Effector memory CD8-positive, alpha-beta T cell (primary cell): ENCODE measurements around the gene OCSTAMP.

Experiments used
- ATAC-seq: fragments of 150-1000 bp; cut with Tn5 transposase; replicated peaks from 2 replicates; pipeline ENCODE4 v1.10.0; 2021; ENCODE audit warnings: mild to moderate bottlenecking, moderate library complexity
- DNase-seq, 3 experiments: peaks; one replicate each; pipeline ENCODE4 v3.0.0; 2021
- H3K27ac Mint-ChIP-seq, 2 donors: one replicate each; pipeline ENCODE4 v1.8.0; 2022; ENCODE audit warnings: mild to moderate bottlenecking in 2 of 2, mixed read lengths in 2 of 2, moderate library complexity in 2 of 2
- H3K27me3 Mint-ChIP-seq, 2 donors: one replicate each; pipeline ENCODE4 v1.8.0; 2022; ENCODE audit warnings: mixed read lengths in 2 of 2
- H3K36me3 Mint-ChIP-seq: one replicate; pipeline ENCODE4 v1.8.0; 2022; ENCODE audit warnings: mild to moderate bottlenecking, moderate library complexity, mixed read lengths; ENCODE audit not compliant: insufficient read depth
- H3K4me1 Mint-ChIP-seq, 2 donors: one replicate each; pipeline ENCODE4 v1.8.0; 2022; ENCODE audit warnings: low read depth in 2 of 2, mixed read lengths in 2 of 2
- H3K4me3 Mint-ChIP-seq, 2 donors: one replicate each; pipeline ENCODE4 v1.8.0; 2022; ENCODE audit warnings: mild to moderate bottlenecking in 2 of 2, mixed read lengths in 2 of 2, moderate library complexity in 2 of 2
- H3K9me3 Mint-ChIP-seq, 2 donors: one replicate each; pipeline ENCODE4 v1.8.0; 2022; ENCODE audit warnings: mixed read lengths in 2 of 2
- total RNA-seq, 9 experiments: gene quantifications; one replicate each; lab custom pipeline; 2026; lab: John Stamatoyannopoulos, UW

OCSTAMP gene, protein sequence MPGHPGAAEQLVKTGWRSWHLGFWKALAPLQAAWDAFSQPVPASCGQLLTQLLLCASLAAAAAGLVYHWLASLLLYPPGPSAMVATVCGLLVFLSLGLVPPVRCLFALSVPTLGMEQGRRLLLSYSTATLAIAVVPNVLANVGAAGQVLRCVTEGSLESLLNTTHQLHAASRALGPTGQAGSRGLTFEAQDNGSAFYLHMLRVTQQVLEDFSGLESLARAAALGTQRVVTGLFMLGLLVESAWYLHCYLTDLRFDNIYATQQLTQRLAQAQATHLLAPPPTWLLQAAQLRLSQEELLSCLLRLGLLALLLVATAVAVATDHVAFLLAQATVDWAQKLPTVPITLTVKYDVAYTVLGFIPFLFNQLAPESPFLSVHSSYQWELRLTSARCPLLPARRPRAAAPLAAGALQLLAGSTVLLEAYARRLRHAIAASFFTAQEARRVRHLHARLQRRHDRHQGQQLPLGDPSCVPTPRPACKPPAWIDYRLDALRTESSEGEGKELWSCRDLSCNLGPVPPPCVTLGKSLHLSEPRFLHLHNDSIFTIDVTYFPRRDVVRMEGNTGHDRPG
- total RNA-seq, result 0 to 0.20 (median 0) reads per million in 9 experiments

DNA sequence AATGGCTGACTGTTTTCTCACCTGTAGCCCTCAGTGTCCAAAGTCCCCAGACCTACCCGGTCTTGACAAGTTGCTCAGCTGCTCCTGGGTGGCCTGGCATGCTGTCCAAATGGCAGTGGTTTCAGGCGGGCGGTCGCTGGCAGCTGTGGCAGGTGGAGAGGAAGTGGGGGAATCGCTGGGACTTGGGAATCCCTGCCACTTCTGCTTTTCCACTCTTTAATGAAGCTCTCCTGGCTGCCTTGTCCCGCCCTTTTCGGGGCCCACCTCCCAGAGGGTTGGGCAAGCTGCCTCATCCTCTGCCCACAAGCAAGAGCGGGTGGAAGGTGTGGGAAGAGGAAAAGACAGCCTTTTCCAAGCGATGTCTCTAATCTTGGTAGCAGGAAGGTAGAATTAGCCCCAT is at the start of gene OCSTAMP:
OCSTAMP (minus strand) TSS at position 194 of the 400 bp plus-strand sequence; CDS start at position 100, 94 bp downstream.
- no peak for ATAC-seq
- peaks cover 19 to 23% of the 10 kb centered on the region in 2 donors for H3K4me1 Mint-ChIP-seq
- no peaks in the 10 kb centered on the region for H3K27me3 Mint-ChIP-seq
- H3K27ac Mint-ChIP-seq, result no peak within 1 kb of the TSS
- no peaks in the 10 kb centered on the region for H3K9me3 Mint-ChIP-seq
- H3K4me3 Mint-ChIP-seq, result no peak within 1 kb of the TSS
- no peaks in the 10 kb centered on the region for H3K36me3 Mint-ChIP-seq
- DNase-seq, result no peak

DNA sequence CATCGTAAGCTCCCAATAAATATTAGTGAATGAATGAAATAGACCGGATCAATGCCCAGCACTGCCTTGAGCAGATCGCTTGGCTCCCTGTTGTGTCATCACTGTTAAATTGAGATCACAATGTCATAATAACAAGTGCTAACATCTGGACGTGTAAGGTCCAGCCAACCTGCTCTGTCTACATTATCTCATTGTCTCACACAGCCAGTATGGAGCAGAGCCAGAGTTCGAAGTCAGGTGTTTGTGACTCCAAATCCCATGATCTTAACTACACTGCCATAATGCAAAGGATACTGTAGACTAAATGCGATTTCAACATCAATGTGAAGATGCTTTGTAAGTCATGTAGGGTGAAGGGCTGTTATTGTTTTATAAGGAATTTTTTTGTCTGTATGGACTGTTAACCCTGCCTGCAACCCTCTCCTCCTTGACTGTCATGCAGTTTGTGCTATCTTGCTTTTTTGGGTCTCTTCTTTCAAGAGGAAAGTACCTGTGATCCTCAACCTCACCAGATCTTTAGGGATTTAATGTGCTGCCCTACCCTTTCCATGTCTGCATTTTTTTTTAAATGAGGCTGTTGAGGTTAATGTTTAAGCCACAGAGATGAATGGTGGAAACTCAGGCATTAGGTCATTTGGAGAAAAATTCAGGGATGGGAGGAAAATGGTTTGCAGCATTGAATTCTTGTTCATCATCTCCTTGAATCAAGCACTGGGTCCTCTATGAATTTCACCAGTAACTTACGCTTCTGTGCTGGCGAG is 49.0 kb upstream of the OCSTAMP start:
- no peak overlapping the region for H3K4me3 Mint-ChIP-seq
- peaks cover 8 to 56% of the 10 kb centered on the region in 2 donors for H3K27me3 Mint-ChIP-seq
- no peak overlapping the region for H3K27ac Mint-ChIP-seq
- DNase-seq (no peak), ATAC-seq (no peak)
- H3K9me3 Mint-ChIP-seq, result peaks cover 0 to 3% of the 10 kb centered on the region in 2 donors
- peaks cover 5 to 6% of the 10 kb centered on the region in 2 donors for H3K4me1 Mint-ChIP-seq
- H3K36me3 Mint-ChIP-seq, result no peaks in the 10 kb centered on the region

DNA sequence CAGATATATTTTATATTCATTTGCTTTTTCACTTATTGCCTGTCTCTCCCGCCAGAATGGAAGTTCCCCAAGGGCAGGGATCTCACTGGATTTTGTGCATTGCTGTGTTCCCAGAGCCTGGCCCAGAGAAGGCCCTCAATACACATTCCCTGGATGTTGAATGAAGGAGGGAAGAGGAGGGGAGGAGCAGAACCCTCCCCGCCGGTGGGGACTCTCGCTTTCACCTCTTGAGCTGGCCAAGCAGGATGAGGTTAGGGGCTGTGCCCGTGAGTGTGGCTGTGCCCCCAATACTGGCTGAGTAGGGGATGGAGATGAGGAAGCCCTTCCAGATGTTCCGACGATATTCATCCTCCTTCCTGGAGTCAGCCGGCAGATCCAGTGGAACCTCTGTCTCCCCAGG is 45.5 kb upstream of the OCSTAMP start:
- DNase-seq, result no peak
- ATAC-seq, result no peak
- Mint-ChIP-seq H3K27ac (no peak overlapping the region), H3K9me3 (no peaks in the 10 kb centered on the region), H3K4me1 (peaks cover 0 to 3% of the 10 kb centered on the region in 2 donors), H3K36me3 (no peaks in the 10 kb centered on the region), H3K4me3 (no peak overlapping the region), H3K27me3 (peaks cover 8 to 51% of the 10 kb centered on the region in 2 donors)

DNA sequence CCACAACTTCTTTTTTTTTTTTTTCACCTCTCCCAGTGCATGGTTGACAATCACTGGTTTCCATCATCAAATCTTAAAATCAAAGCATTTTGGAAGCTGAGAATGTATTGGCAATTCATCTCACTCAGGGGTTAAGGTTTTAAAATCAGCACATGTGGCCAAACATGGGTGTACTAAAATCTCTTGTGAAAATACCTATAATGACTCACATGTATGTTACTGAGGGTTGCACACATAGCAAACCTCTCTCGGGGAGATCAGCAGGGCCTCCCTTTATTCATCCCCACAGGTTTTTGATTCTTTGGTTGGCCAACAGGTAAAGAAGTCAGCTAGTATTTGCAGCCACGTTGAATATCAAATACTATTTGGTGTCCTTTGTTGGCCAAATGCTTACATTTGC is 44.3 kb upstream of the OCSTAMP start:
- Mint-ChIP-seq H3K36me3 (no peaks in the 10 kb centered on the region), H3K9me3 (no peaks in the 10 kb centered on the region), H3K4me3 (no peak overlapping the region), H3K27me3 (peaks cover 8 to 39% of the 10 kb centered on the region in 2 donors), H3K27ac (no peak overlapping the region), H3K4me1 (peaks cover 0 to 3% of the 10 kb centered on the region in 2 donors)
- ATAC-seq, result no peak
- DNase-seq, result no peak

DNA sequence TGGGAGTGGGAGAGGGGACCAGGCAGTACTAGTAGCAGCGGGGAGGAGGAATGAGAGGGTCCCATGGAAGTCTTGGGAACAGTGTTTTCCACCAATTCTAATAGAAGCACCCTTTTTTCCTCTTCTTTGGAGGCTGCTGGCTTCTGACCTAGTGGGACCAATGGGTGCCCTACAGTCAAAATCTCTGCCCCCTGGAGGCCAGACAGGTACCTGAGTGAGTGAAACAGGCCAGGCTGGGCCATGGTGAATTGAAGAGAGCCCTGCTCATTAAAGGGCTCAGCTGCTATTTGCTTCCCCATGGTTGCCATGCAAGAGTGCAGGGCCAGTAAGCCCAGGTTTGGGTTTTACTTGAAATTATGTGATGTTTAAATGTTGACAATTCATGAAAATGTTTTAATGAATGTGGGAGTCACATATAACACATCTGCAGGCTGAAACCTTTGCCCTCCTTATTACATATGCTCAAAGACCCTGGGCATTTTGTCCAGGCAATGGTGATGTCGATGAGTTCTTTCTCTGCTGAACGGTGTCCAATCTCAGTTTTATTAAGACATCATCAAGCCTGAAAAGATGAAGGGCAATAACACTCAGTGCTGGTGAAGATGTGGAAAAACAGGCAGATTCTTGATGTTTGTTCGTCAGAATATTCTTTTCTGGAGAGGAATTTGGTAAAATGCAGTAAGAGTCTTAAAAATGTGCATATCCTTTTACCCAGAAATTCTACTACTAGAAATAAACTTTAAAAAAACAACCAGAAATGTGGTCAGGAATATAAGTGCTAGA is 42.3 kb upstream of the OCSTAMP start:
- no peak for DNase-seq
- H3K9me3 Mint-ChIP-seq, result no peaks in the 10 kb centered on the region
- ATAC-seq, result no peak
- H3K27ac Mint-ChIP-seq, result no peak overlapping the region
- H3K4me1 Mint-ChIP-seq, result peaks cover 7% of the 10 kb centered on the region in 2 donors
- no peak overlapping the region for H3K4me3 Mint-ChIP-seq
- peaks cover 0 to 23% of the 10 kb centered on the region in 2 donors for H3K27me3 Mint-ChIP-seq
- no peaks in the 10 kb centered on the region for H3K36me3 Mint-ChIP-seq

DNA sequence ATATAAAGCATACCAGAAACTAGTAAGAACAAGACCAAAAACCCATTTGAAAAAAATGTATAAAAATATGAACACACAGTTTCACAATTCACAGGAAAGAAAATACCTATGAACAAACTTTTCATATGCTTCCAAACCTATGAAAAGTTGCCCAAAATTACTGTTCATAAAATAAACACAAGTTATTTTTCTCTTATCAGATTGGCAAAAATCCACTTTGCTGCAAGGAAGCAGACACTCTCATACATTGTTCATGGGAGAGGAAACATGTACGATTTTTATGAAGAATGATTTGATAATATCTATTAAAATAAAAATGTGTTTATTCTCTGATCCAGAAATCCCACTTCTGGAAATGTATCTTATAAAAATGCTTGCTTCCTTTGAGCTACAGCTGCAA is 40.0 kb upstream of the OCSTAMP start:
- DNase-seq, result no peak
- Mint-ChIP-seq H3K36me3 (no peaks in the 10 kb centered on the region), H3K27ac (no peak overlapping the region), H3K4me3 (no peak overlapping the region), H3K4me1 (peaks cover 7% of the 10 kb centered on the region in 2 donors), H3K9me3 (no peaks in the 10 kb centered on the region), H3K27me3 (peaks cover 0 to 14% of the 10 kb centered on the region in 2 donors)
- ATAC-seq, result no peak

DNA sequence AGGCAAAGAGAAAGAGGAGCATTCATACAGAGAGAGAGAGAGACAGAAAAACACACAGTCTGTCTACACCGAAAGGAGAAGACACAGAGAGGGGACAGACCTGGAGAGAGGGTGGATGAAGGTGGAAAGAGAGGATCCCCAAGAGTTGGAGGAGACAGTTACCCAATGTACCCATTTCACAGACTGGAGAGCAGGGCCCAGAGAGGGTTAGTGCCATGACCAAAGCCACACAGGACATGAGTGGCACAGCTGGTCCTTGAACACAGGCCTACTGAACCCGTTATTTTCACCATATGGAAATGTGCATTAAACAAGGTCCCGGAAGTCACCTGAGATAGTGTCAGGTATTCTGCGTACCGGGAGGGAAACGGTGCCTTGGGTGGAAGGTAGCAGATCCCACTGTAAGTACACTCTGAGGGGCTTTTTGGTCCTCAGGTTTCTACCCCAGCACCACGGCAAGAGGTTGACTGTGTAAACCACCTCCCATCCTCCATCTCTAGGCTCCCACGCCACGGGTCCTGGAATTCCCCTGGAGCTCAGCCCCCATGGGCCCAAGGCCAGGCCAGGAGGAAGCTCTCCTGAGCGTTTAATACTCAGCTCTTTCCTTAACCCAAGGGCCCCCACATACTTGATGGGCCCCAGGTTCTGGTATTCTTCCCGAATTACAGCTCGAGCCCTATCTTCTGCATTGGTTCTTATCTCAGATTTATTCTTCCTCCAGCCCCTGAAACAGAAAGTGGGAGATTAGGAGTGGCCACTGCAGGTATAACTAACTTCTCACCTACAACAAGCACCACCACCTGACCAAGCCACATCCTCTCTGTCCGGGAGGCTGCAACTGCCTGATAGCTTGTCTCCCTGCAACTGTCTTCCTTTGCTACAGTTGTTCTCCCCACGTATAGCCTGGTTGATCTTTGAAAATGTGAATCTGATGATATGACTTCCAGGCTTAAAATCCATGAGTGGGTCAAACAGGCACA is 38.4 kb upstream of the OCSTAMP start:
- H3K4me3 Mint-ChIP-seq, result peak overlapping the region in 1 of 2 donors; percentile 50
- no peaks in the 10 kb centered on the region for H3K27me3 Mint-ChIP-seq
- no peaks in the 10 kb centered on the region for H3K36me3 Mint-ChIP-seq
- peaks cover 7% of the 10 kb centered on the region in 2 donors for H3K4me1 Mint-ChIP-seq
- DNase-seq (no peak), ATAC-seq (peak; percentile 58)
- no peaks in the 10 kb centered on the region for H3K9me3 Mint-ChIP-seq
- H3K27ac Mint-ChIP-seq, result peak overlapping the region in 1 of 2 donors; percentile 23

DNA sequence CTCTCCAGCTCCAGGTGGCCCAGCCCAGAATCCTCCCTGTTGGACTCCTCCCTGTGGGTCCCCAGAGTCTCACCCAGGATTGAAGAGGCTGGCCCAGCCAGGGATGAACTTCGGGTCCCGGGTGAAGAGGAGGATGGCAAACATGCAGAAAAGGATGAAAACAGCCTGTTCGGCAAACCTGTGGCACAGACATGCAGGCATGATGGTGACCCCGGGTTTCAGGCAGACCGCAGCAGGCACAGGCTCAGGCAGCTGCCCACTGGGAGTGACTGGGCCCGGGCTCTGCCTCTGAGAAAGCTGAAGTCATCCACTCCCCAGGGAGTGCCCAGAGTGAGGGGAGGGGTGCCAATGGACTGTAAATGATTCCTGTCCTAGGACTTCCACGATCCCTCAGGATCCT is 37.5 kb upstream of the OCSTAMP start:
- Mint-ChIP-seq H3K27ac (no peak overlapping the region), H3K36me3 (no peaks in the 10 kb centered on the region), H3K4me1 (peaks cover 7% of the 10 kb centered on the region in 2 donors), H3K9me3 (no peaks in the 10 kb centered on the region), H3K27me3 (no peaks in the 10 kb centered on the region), H3K4me3 (no peak overlapping the region)
- ATAC-seq (no peak), DNase-seq (no peak)

DNA sequence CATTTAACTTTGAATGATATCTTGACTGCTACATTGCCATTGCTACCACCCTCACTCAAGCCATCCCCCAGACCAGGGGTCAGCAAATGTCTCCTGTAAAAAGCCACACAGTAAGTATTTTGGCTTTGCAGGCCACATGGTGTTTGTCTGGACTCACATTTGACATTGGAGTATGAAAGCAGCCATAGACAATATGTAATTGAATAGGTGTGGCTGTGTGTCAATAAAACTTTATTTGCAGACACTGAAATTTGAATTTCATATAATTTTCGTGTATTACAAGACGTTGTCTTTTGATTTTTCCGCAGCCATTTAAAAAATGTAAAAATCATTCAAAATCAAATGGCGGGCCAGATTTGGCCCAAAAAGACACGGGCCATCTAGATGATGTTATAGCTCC is 36.3 kb upstream of the OCSTAMP start:
- Mint-ChIP-seq H3K36me3 (no peaks in the 10 kb centered on the region), H3K27me3 (peaks cover 0 to 3% of the 10 kb centered on the region in 2 donors), H3K27ac (no peak overlapping the region), H3K4me3 (no peak overlapping the region), H3K4me1 (peaks cover 7% of the 10 kb centered on the region in 2 donors), H3K9me3 (no peaks in the 10 kb centered on the region)
- no peak for ATAC-seq
- DNase-seq, result no peak

DNA sequence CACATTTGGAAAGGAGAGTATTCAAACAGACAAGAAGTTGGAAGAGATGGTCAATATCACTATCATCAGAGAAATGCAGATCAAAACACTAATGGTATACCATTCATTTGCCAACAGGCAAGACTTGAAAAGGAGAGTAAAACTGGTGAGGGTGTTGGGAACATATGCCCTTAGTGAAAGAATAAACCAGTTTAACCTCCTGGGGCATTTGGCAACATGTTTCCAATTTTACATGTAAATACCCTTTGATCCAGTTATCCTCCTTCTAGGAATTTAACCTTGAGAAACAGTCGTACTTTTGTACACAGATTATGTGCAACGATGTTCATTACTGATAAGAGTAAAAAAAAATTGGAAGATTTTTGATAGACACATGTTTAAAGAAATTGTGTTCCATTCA is 34.1 kb upstream of the OCSTAMP start:
- H3K4me3 Mint-ChIP-seq, result no peak overlapping the region
- H3K27me3 Mint-ChIP-seq, result peaks cover 0 to 15% of the 10 kb centered on the region in 2 donors
- no peak overlapping the region for H3K27ac Mint-ChIP-seq
- H3K4me1 Mint-ChIP-seq, result peaks cover 6 to 7% of the 10 kb centered on the region in 2 donors
- no peaks in the 10 kb centered on the region for H3K9me3 Mint-ChIP-seq
- DNase-seq (no peak), ATAC-seq (no peak)
- no peaks in the 10 kb centered on the region for H3K36me3 Mint-ChIP-seq

DNA sequence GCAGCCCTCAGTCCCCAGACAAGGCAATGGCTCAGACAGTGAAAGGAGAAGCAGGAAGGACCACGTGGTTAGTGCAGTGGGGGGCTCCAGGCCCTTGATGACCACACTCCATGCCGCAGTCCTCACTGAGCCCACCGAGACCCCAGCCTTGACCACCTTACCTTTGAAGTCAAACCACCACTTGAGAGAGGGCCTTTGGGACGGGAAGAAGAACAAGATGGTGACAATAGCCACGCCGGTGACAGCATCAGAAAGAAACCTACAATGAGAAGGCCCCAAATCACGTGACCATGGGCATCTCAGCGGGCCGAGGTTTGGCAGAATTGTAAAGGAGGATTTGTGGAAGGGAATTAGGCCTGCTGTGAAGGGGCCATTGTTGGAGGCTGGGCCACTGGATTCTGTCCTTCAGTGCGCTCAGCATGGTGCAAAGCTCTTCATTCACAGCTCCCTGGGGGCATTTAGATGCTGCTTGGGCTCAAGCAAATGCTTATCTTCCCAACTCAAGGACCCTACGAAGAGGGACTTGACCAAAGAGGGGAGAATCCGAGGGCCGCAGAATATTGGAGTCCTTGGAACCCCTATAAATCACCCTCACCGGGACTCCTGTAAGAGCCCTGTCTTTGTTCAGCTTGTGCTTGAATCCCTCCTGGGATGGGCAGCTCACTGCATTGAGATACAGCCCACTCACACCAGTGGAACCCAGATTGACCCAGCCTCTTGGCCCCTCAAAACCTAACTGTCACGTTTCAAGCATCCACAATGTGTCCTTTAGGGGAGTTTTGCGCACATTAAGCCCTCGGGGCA is 33.2 kb upstream of the OCSTAMP start:
- Mint-ChIP-seq H3K27ac (no peak overlapping the region), H3K27me3 (peaks cover 0 to 20% of the 10 kb centered on the region in 2 donors), H3K36me3 (peaks cover 3% of the 10 kb centered on the region), H3K4me3 (no peak overlapping the region), H3K4me1 (no peaks in the 10 kb centered on the region), H3K9me3 (no peaks in the 10 kb centered on the region)
- ATAC-seq (no peak), DNase-seq (no peak)
